K562 treated with DMSO at 1 percent for 48 hours (cell line): ENCODE measurements around the gene NUP50. TPM values are rescaled to one million over a fixed set of nuclear protein-coding genes. Genes with fewer than 3 reads are reported as not detected.

Source experiments
- total RNA-seq: library from RNA; unstranded; fragments of 300-600 nt; gene quantifications from 2 replicates; pipeline ENCODE4 v1.2.3, GENCODE V29; 2022; ENCODE audit warnings: low replicate concordance; ENCODE audit errors: extremely low read depth

NUP50 gene
- total RNA-seq, result not detected in 2 replicates

GRCh38 chr22:45163451-45164269 lies at the start of gene NUP50:
Gene NUP50, plus strand, starts transcription at chr22:45163925. Its CDS starts 4,253 bp downstream, at chr22:45168178.

Other genes with a start within 250 kb of the NUP50 start
- gene PHF21B, start 153.9 kb upstream of the NUP50 start, total RNA-seq, result not detected in 2 replicates
- gene KIAA0930, start 77.0 kb downstream of the NUP50 start, total RNA-seq, result not detected in 2 replicates
- not detected in 2 replicates for gene UPK3A, start 121.0 kb downstream of the NUP50 start, total RNA-seq
- gene FAM118A, start 146.0 kb downstream of the NUP50 start, total RNA-seq, result not detected in 2 replicates
- not detected in 2 replicates for gene SMC1B, start 249.7 kb downstream of the NUP50 start, total RNA-seq
- not detected in 2 replicates for gene RIBC2, start 249.8 kb downstream of the NUP50 start, total RNA-seq